ENCODE results near the gene NFYC.
"Not testable (repeated sequence)": the region's sequence is repeated elsewhere in the genome, so short reads cannot be mapped to it uniquely, and the experiment has no call there.

Gene NFYC

DNA sequence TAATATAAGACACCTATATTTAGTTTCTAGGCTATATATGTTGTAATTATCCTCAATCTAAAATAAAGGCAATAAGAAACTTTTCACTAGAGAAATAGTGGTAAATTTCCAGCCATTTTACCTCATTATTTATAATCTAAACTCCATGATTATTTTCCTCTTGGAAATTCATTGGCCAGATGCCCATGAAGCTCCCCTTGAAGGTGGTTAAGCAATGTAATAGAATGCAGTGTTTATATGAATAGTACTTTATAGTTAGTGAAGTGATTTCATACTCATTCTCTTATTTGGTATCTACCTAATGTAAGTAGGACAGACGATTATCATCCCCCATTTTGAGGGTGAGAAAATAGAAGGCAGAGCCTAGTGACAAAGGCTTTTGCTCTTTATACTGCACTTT is 26.5 kb downstream of the NFYC start:
- no peak for DNase-seq (ENCODE audit: low read depth)
- TF ChIP-seq, protein P1, sequence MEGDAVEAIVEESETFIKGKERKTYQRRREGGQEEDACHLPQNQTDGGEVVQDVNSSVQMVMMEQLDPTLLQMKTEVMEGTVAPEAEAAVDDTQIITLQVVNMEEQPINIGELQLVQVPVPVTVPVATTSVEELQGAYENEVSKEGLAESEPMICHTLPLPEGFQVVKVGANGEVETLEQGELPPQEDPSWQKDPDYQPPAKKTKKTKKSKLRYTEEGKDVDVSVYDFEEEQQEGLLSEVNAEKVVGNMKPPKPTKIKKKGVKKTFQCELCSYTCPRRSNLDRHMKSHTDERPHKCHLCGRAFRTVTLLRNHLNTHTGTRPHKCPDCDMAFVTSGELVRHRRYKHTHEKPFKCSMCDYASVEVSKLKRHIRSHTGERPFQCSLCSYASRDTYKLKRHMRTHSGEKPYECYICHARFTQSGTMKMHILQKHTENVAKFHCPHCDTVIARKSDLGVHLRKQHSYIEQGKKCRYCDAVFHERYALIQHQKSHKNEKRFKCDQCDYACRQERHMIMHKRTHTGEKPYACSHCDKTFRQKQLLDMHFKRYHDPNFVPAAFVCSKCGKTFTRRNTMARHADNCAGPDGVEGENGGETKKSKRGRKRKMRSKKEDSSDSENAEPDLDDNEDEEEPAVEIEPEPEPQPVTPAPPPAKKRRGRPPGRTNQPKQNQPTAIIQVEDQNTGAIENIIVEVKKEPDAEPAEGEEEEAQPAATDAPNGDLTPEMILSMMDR (IDR thresholded peaks at IDR 0.05; ENCODE audit: control insufficient read depth, insufficient read depth, low read depth, low read length, missing control alignments) = no peak
- H3K4me3 ChIP-seq (ENCODE audit: control insufficient read depth, low read depth, low read length) = no peak overlapping the region

DNA sequence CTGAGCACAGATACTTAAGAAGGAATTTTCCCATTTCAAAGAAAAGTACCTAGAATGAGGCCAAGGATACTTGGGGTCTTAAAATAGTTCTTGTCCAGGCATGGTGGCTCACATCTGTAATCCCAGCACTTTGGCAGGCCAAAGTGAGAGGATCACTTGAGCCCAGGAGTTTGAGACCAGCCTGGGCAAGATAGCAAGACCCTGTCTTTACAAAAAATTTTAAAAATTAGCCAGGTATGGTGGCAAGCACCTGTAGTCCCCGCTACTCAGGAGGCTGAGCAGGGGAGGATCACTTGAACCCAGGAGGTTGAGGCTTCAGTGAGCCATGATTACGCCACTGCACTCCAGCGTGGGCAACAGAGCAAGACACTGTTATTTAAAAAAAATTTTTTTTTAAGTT is 29.0 kb downstream of the NFYC start:
- H3K4me3 ChIP-seq (ENCODE audit: control insufficient read depth, low read depth, low read length) = no peak overlapping the region
- DNase-seq (ENCODE audit: low read depth) = no peak
- TF ChIP-seq, protein P1 (IDR thresholded peaks at IDR 0.05; ENCODE audit: control insufficient read depth, insufficient read depth, low read depth, low read length, missing control alignments) = no peak

- TF ChIP-seq, protein P1 (IDR thresholded peaks at IDR 0.05; ENCODE audit: control insufficient read depth, insufficient read depth, low read depth, low read length, missing control alignments) = no peak
These were observed 31.1 kb downstream of the NFYC start for GRCh38 chr1:40722622-40723021.

DNA sequence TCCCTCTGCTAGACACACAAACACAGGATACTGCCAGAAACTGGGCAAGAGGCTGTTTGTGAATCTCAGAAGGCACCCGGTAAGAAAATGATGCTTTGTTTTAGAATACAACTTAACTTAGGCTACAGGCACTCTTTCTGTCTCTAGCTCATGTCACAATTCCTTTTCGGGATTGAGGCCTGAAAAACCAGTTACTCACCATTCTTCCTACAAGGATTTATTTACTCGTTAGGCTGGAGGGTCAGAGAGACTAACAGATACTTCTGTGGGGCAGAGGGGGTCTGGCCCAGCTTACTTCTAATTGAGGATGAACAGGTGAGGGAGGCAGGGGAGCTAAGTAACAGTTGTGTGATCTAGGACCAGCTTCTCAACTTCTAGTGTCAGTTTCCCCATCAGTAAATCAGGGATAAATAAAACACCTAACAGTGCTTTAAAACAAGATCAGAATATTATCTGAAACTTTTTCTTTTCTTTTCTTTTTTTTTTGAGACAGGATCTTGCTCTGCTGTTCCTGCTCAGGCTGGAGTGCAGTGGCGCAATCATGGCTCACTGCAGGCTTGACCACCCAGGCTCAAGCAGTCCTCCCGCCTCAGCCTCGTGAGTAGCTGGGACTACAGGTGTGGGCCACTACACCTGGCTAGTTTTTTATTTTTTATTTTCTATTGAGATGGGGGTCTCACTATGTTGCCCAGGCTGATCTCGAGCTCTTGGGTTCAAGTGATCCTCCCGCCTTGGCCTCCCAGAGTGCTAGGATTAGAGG is 31.9 kb downstream of the NFYC start:
- TF ChIP-seq, protein P1 (IDR thresholded peaks at IDR 0.05; ENCODE audit: control insufficient read depth, insufficient read depth, low read depth, low read length, missing control alignments) = no peak
- DNase-seq (ENCODE audit: low read depth) = no peak
- H3K4me3 ChIP-seq (ENCODE audit: control insufficient read depth, low read depth, low read length) = no peak overlapping the region

More at GRCh38 chr1:40722622-40723021, 31.1 kb downstream of the NFYC start:
- DNase-seq (ENCODE audit: low read depth) = no peak
- no peak overlapping the region for H3K4me3 ChIP-seq (ENCODE audit: control insufficient read depth, low read depth, low read length)

GRCh38 chr1:40727662-40728061 is 36.2 kb downstream of the NFYC start:
- H3K4me3 ChIP-seq (ENCODE audit: control insufficient read depth, low read depth, low read length); DNase-seq (ENCODE audit: low read depth): not testable (repeated sequence)

DNA sequence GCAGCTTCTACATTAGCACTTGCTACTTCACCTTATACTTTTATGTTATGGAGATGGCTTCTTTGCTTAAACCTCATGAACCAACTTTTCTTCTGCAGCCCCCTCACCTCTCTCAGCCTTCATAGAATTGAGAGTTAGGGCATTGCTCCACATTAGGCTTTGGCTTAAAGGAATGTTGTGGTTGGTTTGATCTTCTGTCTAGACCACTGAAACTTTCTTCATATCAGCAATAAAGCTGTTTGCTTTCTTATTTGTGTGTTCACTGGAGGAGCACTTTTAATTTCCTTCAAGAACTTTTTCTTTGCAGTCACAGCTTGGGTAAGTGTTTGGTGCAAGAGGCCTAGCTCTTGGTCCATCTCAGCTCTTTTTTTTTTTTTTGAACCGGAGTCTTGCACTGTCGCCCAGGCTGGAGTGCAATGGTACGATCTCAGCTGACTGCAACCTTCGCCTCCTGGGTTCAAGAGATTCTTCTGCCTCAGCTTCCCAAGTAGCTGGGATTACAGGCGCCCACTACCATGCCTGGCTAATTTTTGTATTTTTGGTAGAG is 37.9 kb downstream of the NFYC start:
- not testable (repeated sequence) for H3K4me3 ChIP-seq (ENCODE audit: control insufficient read depth, low read depth, low read length); DNase-seq (ENCODE audit: low read depth)

DNA sequence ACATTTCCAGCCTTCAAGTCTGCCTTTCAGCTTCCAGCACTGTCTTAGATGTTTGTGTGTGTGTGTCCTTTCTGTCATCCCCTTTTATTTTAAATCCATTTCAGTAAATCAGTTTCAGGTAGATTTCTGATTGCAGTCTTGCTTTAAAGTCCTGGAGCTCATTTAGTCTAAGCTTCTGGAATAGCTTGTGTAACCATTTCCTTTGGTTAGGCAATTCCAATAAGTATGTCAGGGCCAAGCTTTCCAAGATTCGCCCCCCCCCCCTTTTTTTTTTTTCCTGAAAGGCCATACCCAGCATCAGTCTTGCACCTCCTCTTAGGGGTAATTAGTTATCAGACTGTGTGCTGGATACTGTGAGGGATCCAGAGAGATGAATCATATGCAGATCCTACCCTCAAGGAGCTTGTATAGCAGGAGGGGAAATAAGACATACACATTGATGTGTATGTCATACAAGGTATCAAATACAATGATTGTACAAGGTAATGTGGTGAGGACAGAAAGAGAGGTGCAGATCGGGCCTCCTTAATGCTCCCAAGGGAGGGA is 41.3 kb downstream of the NFYC start:
- H3K4me3 ChIP-seq (ENCODE audit: control insufficient read depth, low read depth, low read length) = no peak overlapping the region
- TF ChIP-seq, protein P1 (IDR thresholded peaks at IDR 0.05; ENCODE audit: control insufficient read depth, insufficient read depth, low read depth, low read length, missing control alignments) = no peak
- DNase-seq (ENCODE audit: low read depth) = no peak

Measured in AG09309 (cell line).